Pancreas (tissue), 10 donors: ENCODE measurements around the gene SHISAL1. TPM values are rescaled to one million over a fixed set of nuclear protein-coding genes. Genes with fewer than 3 reads are reported as not detected.

Experiments
- ATAC-seq, 4 donors: fragments of 200-7000 bp; cut with Tn5 transposase; one replicate each; pipeline versions ENCODE4 v1.8.0 to v1.9.1; 2020; ENCODE audit warnings: mild to moderate bottlenecking in 4 of 4, moderate library complexity in 4 of 4
- DNase-seq, 6 donors: peaks; one replicate each; pipeline ENCODE4 v3.0.0-alpha.2; 2020
- FAIRE-seq: peaks from 2 replicates; lab custom pipeline; 2012; peaks lifted over from hg19 to GRCh38; lab: Jason Lieb, UNC
- H3K27ac ChIP-seq, 4 donors: fragments of 200-600 bp; sonication (generic); 1 replicate in 3 of 4; 2 replicates in 1 of 4; pipeline versions ENCODE4 v1.5.0 to v1.8.0; 2020
- H3K27me3 ChIP-seq, 4 donors: fragments of 200-600 bp; one replicate each; pipeline ENCODE4 v1.8.0; 2021
- H3K36me3 ChIP-seq, 3 donors: fragments of 200-600 bp; sonication (generic) in 1 of 3; one replicate each; pipeline versions ENCODE4 v1.5.0 to v1.8.0; 2020 to 2021
- H3K4me1 ChIP-seq, 3 donors: fragments of 200-600 bp; one replicate each; pipeline ENCODE4 v1.8.0; 2021
- H3K4me3 ChIP-seq, 4 donors: fragments of 200-600 bp; sonication (generic) in 2 of 4; one replicate each; pipeline versions ENCODE4 v1.5.0 to v1.8.0; 2020 to 2021
- H3K9me3 ChIP-seq, 4 donors: fragments of 200-600 bp; one replicate each; pipeline ENCODE4 v1.8.0; 2021
- WGBS, 2 donors: extraction: QIAGEN DNeasy Blood & Tissue Kit; methylation state at CpG; one replicate each; pipeline ENCODE4 v1.1.7; 2013; 5-methylcytosine and 5-hydroxymethylcytosine counted together
- intact Hi-C, 3 donors: fragments of 100-400 bp; cut with DNase I; formaldehyde crosslinking; loops; one replicate each; pipeline versions ENCODE4 v1.11.1 to v1.14.2; 2022
- polyA plus RNA-seq, 2 donors: library from polyadenylated mRNA; stranded (reverse); fragments of 200-250 nt; gene quantifications; one replicate each; pipeline ENCODE4 v1.2.3, GENCODE V29; 2013
- total RNA-seq, 6 donors: library from RNA; stranded (reverse); fragmentation: NEBNext Ultra II Directional in 4 of 6; extraction: Animal tissue kit (Norgen Biotek cat#: 25700) in 4 of 6; gene quantifications; one replicate each; pipeline versions ENCODE4 v1.2.1 to v1.2.4, GENCODE V29; 2021 to 2023
- TF ChIP-seq, protein P1 (sequence below), 4 donors: fragments of 200-600 bp; sonication (generic) in 3 of 4; IDR thresholded peaks; one replicate each; pipeline versions ENCODE4 v1.5.0 to v1.8.0; 2021; ENCODE audit warnings: antibody characterized with exemption in 4 of 4
- donor health status: healthy with polysubstance abuse.
- donor health status: DM: no; HTN: no; CAD: no; lungs with moderate emphysema.
- donor health status: DM: no; HTN: no; CAD: no.
- donor health status: control.
- donor health status: control.
- donor health status: Bipolar disorder and iron deficiency.
- donor health status: DM: yes; HTN: yes; CAD: no.
- donor health status: DM: no; HTN: no; CAD: no.
- donor health status: DM: no; HTN: no; CAD: no.
- donor health status: DM: yes; HTN: yes; CAD: no.

Gene SHISAL1
- total and polyA plus RNA-seq, 8 donors, result 0.35 to 1.3 (median 0.54) TPM

DNA sequence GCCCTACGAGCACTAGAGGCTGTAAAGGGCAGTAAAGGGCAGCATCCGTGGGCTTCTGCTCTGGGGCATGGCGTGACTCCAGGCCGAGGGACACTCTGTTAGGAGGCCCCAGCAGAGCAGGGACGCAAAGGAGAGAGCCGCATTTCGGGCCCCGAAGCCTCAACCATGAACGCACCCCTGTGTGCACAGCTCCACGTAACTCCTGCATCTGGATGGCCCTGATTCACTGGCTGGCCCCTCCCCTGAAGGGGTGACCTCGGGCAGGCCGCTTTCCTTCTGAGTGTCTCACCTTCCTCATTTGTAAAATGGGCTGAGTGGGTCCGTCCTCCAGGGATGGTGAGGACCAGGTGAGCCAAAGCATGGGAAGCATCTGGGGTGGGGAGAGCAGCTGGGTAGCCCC, 13.6 kb downstream of the SHISAL1 start:
- intact Hi-C loops, result no loop called here
- TF ChIP-seq, protein P1, sequence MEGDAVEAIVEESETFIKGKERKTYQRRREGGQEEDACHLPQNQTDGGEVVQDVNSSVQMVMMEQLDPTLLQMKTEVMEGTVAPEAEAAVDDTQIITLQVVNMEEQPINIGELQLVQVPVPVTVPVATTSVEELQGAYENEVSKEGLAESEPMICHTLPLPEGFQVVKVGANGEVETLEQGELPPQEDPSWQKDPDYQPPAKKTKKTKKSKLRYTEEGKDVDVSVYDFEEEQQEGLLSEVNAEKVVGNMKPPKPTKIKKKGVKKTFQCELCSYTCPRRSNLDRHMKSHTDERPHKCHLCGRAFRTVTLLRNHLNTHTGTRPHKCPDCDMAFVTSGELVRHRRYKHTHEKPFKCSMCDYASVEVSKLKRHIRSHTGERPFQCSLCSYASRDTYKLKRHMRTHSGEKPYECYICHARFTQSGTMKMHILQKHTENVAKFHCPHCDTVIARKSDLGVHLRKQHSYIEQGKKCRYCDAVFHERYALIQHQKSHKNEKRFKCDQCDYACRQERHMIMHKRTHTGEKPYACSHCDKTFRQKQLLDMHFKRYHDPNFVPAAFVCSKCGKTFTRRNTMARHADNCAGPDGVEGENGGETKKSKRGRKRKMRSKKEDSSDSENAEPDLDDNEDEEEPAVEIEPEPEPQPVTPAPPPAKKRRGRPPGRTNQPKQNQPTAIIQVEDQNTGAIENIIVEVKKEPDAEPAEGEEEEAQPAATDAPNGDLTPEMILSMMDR (IDR thresholded peaks at IDR 0.05), result no peak
- FAIRE-seq (no peak), DNase-seq (peak in 1 of 6 donors; percentile 51), ATAC-seq (no peak)
- no peaks in the 10 kb centered on the region for H3K9me3 ChIP-seq
- no peak overlapping the region for H3K4me3 ChIP-seq
- H3K36me3 ChIP-seq, result no peaks in the 10 kb centered on the region
- WGBS, 2 donors, result 66 to 78% methylated on average over 13 of the region's 13 CpGs
- H3K27me3 ChIP-seq, result no peaks in the 10 kb centered on the region
- H3K4me1 ChIP-seq, result no peaks in the 10 kb centered on the region
- no peak overlapping the region for H3K27ac ChIP-seq

- no peaks in the 10 kb centered on the region for H3K36me3 ChIP-seq
- no peak overlapping the region for H3K27ac ChIP-seq
- TF ChIP-seq, protein P1 (IDR thresholded peaks at IDR 0.05), result no peak
- FAIRE-seq (no peak), DNase-seq (peak in 1 of 6 donors; percentile 64), ATAC-seq (no peak)
- H3K4me3 ChIP-seq, result no peak overlapping the region
- WGBS, 2 donors, result 74 to 75% methylated on average over 25 of the region's 25 CpGs
- no peaks in the 10 kb centered on the region for H3K27me3 ChIP-seq
- intact Hi-C loops, result no loop called here
- H3K9me3 ChIP-seq, result no peaks in the 10 kb centered on the region
- no peaks in the 10 kb centered on the region for H3K4me1 ChIP-seq
Observed at GRCh38 chr22:44298406-44299091, 14.2 kb downstream of the SHISAL1 start.

- FAIRE-seq, result no peak
- intact Hi-C loops, result no loop called here
- no peaks in the 10 kb centered on the region for H3K4me1 ChIP-seq
Observed at GRCh38 chr22:44297470-44298061, 15.2 kb downstream of the SHISAL1 start.

GRCh38 chr22:44295406-44295805, 17.3 kb downstream of the SHISAL1 start:
- no peak overlapping the region for H3K4me3 ChIP-seq
- WGBS, 2 donors, result 54 to 63% methylated on average over 3 of the region's 3 CpGs
- H3K36me3 ChIP-seq, result no peaks in the 10 kb centered on the region
- TF ChIP-seq, protein P1 (IDR thresholded peaks at IDR 0.05), result no peak
- no peaks in the 10 kb centered on the region for H3K27me3 ChIP-seq
- FAIRE-seq, result no peak
- no peak overlapping the region for H3K27ac ChIP-seq
- no peak for DNase-seq
- no peak for ATAC-seq
- no peaks in the 10 kb centered on the region for H3K4me1 ChIP-seq
- intact Hi-C loops, result no loop called here
- H3K9me3 ChIP-seq, result no peaks in the 10 kb centered on the region

More at GRCh38 chr22:44297470-44298061, 15.2 kb downstream of the SHISAL1 start:
- H3K27me3 ChIP-seq, result no peaks in the 10 kb centered on the region
- DNase-seq (no peak), ATAC-seq (no peak)
- WGBS, 2 donors, result 67 to 68% methylated on average over 14 of the region's 14 CpGs
- H3K4me3 ChIP-seq, result no peak overlapping the region
- no peaks in the 10 kb centered on the region for H3K9me3 ChIP-seq
- H3K27ac ChIP-seq, result no peak overlapping the region
- no peaks in the 10 kb centered on the region for H3K36me3 ChIP-seq
- TF ChIP-seq, protein P1 (IDR thresholded peaks at IDR 0.05), result no peak

GRCh38 chr22:44293876-44294275, 18.9 kb downstream of the SHISAL1 start:
- no peak for ATAC-seq
- Histone ChIP-seq H3K4me1 (no peaks in the 10 kb centered on the region), H3K36me3 (no peaks in the 10 kb centered on the region), H3K27ac (no peak overlapping the region), H3K27me3 (no peaks in the 10 kb centered on the region), H3K9me3 (no peaks in the 10 kb centered on the region), H3K4me3 (no peak overlapping the region)
- no peak for FAIRE-seq
- WGBS, 2 donors, result 56 to 60% methylated on average over 6 of the region's 6 CpGs
- TF ChIP-seq, protein P1 (IDR thresholded peaks at IDR 0.05), result no peak
- intact Hi-C loops, result no loop called here
- DNase-seq, result no peak
